HepG2 (cell line): ENCODE data around the gene MCC. TPM values are rescaled to one million over a fixed set of nuclear protein-coding genes. Genes with fewer than 3 reads are reported as not detected.

Source experiments
- ATAC-seq: fragments of 200-7000 bp; cut with Tn5 transposase; 3 replicates; pipeline ENCODE4 v1.9.1; 2020; ENCODE audit warnings: mild to moderate bottlenecking, moderate library complexity
- BruUV-seq: library from RNA; stranded (reverse); fragments of 400-500 nt; replicated peaks from 2 replicates; lab custom pipeline; 2021; lab: Mats Ljungman, UMichigan
- CTCF ChIA-PET: fragments of 300-600 bp; formaldehyde crosslinking; extraction: SDS; loops from one replicate; lab custom pipeline; 2021; ENCODE audit warnings: low total read pairs, inconsistent platforms, low intra/inter-chr PET ratio; lab: Yijun Ruan, JAX
- POLR2A ChIA-PET: fragments of 350-600 bp; sonication (Branson Sonifier 250); formaldehyde crosslinking; loops from one replicate; lab custom pipeline; 2020; ENCODE audit warnings: antibody characterized with exemption, inconsistent platforms; lab: Yijun Ruan, JAX
- DNase-seq: peaks from one replicate; pipeline ENCODE4 v3.0.0-alpha.2; 2015; ENCODE audit warnings: low spot score
- FAIRE-seq: peaks from 3 replicates; lab custom pipeline; 2011; peaks lifted over from hg19 to GRCh38; lab: Jason Lieb, UNC
- H2AFZ ChIP-seq: one replicate; pipeline ENCODE4 v1.6.1; 2011; ENCODE audit warnings: low read length, inconsistent platforms
- H3K27ac ChIP-seq: fragments of 300-600 bp; 3 replicates; pipeline ENCODE4 v1.8.0; 2011; ENCODE audit warnings: mixed run types, mild to moderate bottlenecking, mixed read lengths, low read length, inconsistent platforms; ENCODE audit not compliant: insufficient read depth; ENCODE audit errors: extremely low read length
- H3K27me3 ChIP-seq, 2 experiments: fragments of 200-600 bp in 1 of 2; 2 replicates in 1 of 2; 3 replicates in 1 of 2; pipeline versions ENCODE4 v1.6.0 to v1.8.0; 2011; ENCODE audit warnings: low read length in 2 of 2, mild to moderate bottlenecking in 2 of 2, moderate library complexity in 2 of 2, inconsistent platforms in 1 of 2; ENCODE audit not compliant: insufficient read depth in 2 of 2, control insufficient read depth in 1 of 2
- H3K36me3 ChIP-seq, 2 experiments: fragments of 200-600 bp in 1 of 2; replicated peaks in 1 of 2; 2 replicates in 1 of 2; 3 replicates in 1 of 2; pipeline versions ENCODE4 v1.5.1 to v1.8.0; 2011; ENCODE audit warnings: low read length in 2 of 2, inconsistent platforms in 1 of 2; ENCODE audit not compliant: insufficient read depth in 2 of 2, control insufficient read depth in 1 of 2
- H3K4me1 ChIP-seq: 2 replicates; pipeline ENCODE4 v1.5.1; 2012; ENCODE audit warnings: low read length, inconsistent platforms; ENCODE audit not compliant: insufficient read depth
- H3K4me2 ChIP-seq: 2 replicates; pipeline ENCODE4 v1.6.0; 2011; ENCODE audit warnings: low read depth, low read length, inconsistent platforms
- H3K4me3 ChIP-seq, 3 experiments: fragments of 200-600 bp in 1 of 3; sonication (generic), shearing (Covaris generic) in 1 of 3; replicated peaks in 1 of 3; 2 replicates each; pipeline ENCODE4 v1.5.1; 2011 to 2016; ENCODE audit warnings: low read length in 3 of 3, inconsistent platforms in 2 of 3, low read depth in 2 of 3, mild to moderate bottlenecking in 2 of 3, control low read depth in 1 of 3, mixed read lengths in 1 of 3; ENCODE audit not compliant: insufficient read depth in 1 of 3
- H3K79me2 ChIP-seq: one replicate; pipeline ENCODE4 v1.6.1; 2011; ENCODE audit warnings: low read length, inconsistent platforms; ENCODE audit not compliant: insufficient read depth
- H3K9ac ChIP-seq: 2 replicates; pipeline ENCODE4 v1.6.0; 2011; ENCODE audit warnings: mild to moderate bottlenecking, low read depth, low read length, inconsistent platforms; ENCODE audit not compliant: insufficient read depth
- H3K9me3 ChIP-seq: 2 replicates; pipeline ENCODE4 v1.5.1; 2012; ENCODE audit warnings: mild to moderate bottlenecking, low read length
- H4K20me1 ChIP-seq: 2 replicates; pipeline ENCODE4 v1.6.0; 2011; ENCODE audit warnings: inconsistent platforms, mild to moderate bottlenecking, low read length, moderate library complexity; ENCODE audit not compliant: insufficient read depth
- ATAD3A ChIP-seq: sonication (generic); formaldehyde crosslinking; IDR thresholded peaks from 2 replicates; pipeline ENCODE4 v1.4.0; 2020; ENCODE audit warnings: missing genetic modification reagents
- ERF ChIP-seq: IDR thresholded peaks from 2 replicates; pipeline ENCODE4 v1.6.1; 2018; ENCODE audit warnings: missing biosample characterization, missing genetic modification reagents
- WGBS: methylation state at CpG from one replicate; pipeline ENCODE4 v1.1.6; 2017; ENCODE audit warnings: low lambda C conversion rate; 5-methylcytosine and 5-hydroxymethylcytosine counted together
- in situ Hi-C: cut with HindIII; loops from 2 replicates; pipeline ENCODE4 v1.10.0; 2017; ENCODE audit warnings: low pct_unique_long_range_greater_than_20kb; ENCODE audit not compliant: extremely low pct_ligation_motif_present
- intact Hi-C: fragments of 100-400 bp; cut with micrococcal nuclease; formaldehyde crosslinking; loops from one replicate; pipeline ENCODE4 v1.10.0; 2022; ENCODE audit not compliant: unreplicated experiment
- polyA plus RNA-seq, 8 experiments: library from polyadenylated mRNA; depleted of rRNA in 3 of 8; stranded (reverse) in 7 of 8; unstranded in 1 of 8; fragments of >200 nt; fragmentation: Illumina TruSeq in 4 of 8; extraction: Trizol in 4 of 8; gene quantifications; 2 replicates each; pipeline versions ENCODE4 v1.2.1 to v1.2.3, GENCODE V29; 2011 to 2016; ENCODE audit warnings: low read depth in 4 of 8, missing spikeins in 1 of 8, mixed read lengths in 1 of 8; ENCODE audit not compliant: insufficient read depth in 1 of 8
- total RNA-seq, 5 experiments: library from RNA; depleted of rRNA; stranded (reverse); fragments of >200 nt; fragmentation: Illumina TruSeq; extraction: Trizol; gene quantifications; 2 replicates each; pipeline ENCODE4 v1.2.3, GENCODE V29; 2016; ENCODE audit warnings: low read depth in 1 of 5
- TF ChIP-seq, protein P1 (sequence below): sonication (generic); formaldehyde crosslinking; IDR thresholded peaks from 2 replicates; pipeline ENCODE4 v1.8.0; 2023; ENCODE audit warnings: mild to moderate bottlenecking, missing genetic modification reagents

MCC gene
- total and polyA plus RNA-seq, 2 of the 13 experiments (the other 11 are each of a cell fraction or from before 2014, with no cell fraction given), result 0.55 to 2.4 TPM

DNA sequence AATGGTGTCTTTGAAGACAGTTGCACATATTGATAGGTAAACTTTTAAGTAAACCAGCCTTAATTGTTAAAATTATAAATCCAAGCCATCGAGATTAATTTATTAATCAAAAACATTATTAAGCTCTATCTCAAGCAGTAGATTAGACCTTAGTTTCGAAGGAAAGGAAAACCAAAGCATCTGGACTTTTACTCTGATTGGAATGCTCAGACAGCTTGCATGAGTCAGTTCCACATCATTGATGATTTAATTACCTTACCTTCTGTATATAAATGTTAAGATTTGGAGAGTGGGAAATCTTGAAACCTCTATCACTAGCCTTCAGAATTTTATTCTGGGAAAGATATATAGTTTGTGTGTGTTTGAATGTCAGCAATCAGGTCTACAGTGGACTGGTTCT is 487.8 kb downstream of the MCC start:
- H3K9ac ChIP-seq, result no peak overlapping the region
- no peaks in the 10 kb centered on the region for H3K27me3 ChIP-seq
- DNase-seq (no peak), FAIRE-seq (no peak), ATAC-seq (no peak)
- H2AFZ ChIP-seq, result no peak overlapping the region
- no peaks in the 10 kb centered on the region for H3K9me3 ChIP-seq
- WGBS, result 96% methylated on average over 2 of the region's 2 CpGs
- TF ChIP-seq ATAD3A (no peak), ERF (CRISPR knock-in tag) (no peak)
- no peak overlapping the region for H3K4me3 ChIP-seq
- no TSS peak for BruUV-seq
- intact Hi-C loops, result no loop called here
- POLR2A ChIA-PET, result no interaction called here
- H4K20me1 ChIP-seq, result no peaks in the 10 kb centered on the region
- H3K4me2 ChIP-seq, result no peak overlapping the region
- H3K4me1 ChIP-seq, result peaks cover 31% of the 10 kb centered on the region
- peaks cover 30% of the 10 kb centered on the region for H3K79me2 ChIP-seq
- no peak overlapping the region for H3K27ac ChIP-seq
- in situ Hi-C loops, result no loop called here
- CTCF ChIA-PET, result no interaction called here
- H3K36me3 ChIP-seq, result peaks cover 10 to 72% of the 10 kb centered on the region in 2 experiments

DNA sequence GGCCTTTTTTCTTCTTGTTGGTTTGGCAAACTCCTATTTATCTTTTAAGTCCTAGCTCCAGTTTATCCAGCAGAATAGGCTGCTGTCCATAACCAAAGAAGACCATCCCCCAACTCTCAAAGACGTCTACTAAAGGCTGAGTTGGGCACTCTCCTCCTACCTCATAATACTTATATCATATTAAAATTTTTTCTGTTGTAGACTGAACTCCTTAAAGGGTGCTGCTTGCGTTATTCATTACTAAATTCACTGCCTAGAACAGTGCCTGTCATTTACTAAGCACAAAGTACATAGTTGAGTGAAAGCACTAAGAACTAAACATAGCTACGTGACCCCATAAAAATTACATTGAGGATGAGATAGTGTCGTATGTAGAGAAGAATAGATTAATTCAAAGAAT is 490.0 kb downstream of the MCC start:
- Histone ChIP-seq H3K27ac (no peak overlapping the region), H4K20me1 (no peaks in the 10 kb centered on the region), H3K36me3 (peaks cover 10 to 60% of the 10 kb centered on the region in 2 experiments), H3K4me3 (no peak overlapping the region), H3K9me3 (no peaks in the 10 kb centered on the region), H3K9ac (no peak overlapping the region), H3K4me2 (no peak overlapping the region), H3K27me3 (no peaks in the 10 kb centered on the region), H3K79me2 (peaks cover 30% of the 10 kb centered on the region), H2AFZ (no peak overlapping the region), H3K4me1 (peaks cover 31% of the 10 kb centered on the region)
- TF ChIP-seq, protein P1, sequence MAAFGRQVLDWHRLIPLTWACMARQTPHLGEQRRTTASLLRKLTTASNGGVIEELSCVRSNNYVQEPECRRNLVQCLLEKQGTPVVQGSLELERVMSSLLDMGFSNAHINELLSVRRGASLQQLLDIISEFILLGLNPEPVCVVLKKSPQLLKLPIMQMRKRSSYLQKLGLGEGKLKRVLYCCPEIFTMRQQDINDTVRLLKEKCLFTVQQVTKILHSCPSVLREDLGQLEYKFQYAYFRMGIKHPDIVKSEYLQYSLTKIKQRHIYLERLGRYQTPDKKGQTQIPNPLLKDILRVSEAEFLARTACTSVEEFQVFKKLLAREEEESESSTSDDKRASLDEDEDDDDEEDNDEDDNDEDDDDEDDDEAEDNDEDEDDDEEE, result no peak
- in situ Hi-C loops, result loop anchor here (10.0 kb wide), 1 partner anchor 327 kb away; no protein-coding TSS in a partner anchor
- DNase-seq (no peak), ATAC-seq (no peak), FAIRE-seq (no peak)
- BruUV-seq, result no TSS peak
- 94% methylated on average over 4 of the region's 4 CpGs for WGBS
- POLR2A ChIA-PET, result no interaction called here
- CTCF ChIA-PET, result no interaction called here
- intact Hi-C loops, result loop anchor here (5.0 kb wide), 1 partner anchor 34 kb away; no protein-coding TSS in a partner anchor
